Keratinocyte (primary cell): ENCODE measurements around the gene MED29. TPM values are rescaled to one million over a fixed set of nuclear protein-coding genes. Genes with fewer than 3 reads are reported as not detected.
A peak's percentile ranks its signal among the peaks of the same experiment; 100 is the strongest.

Experiments
- DNase-seq: peaks from one replicate; pipeline ENCODE4 v3.0.0-alpha.2; 2011; ENCODE audit warnings: low read depth, missing footprints, low spot score
- FAIRE-seq: peaks from 2 replicates; lab custom pipeline; 2011; peaks lifted over from hg19 to GRCh38; lab: Jason Lieb, UNC
- H2AFZ ChIP-seq: 2 replicates; pipeline ENCODE4 v1.6.0; 2012; ENCODE audit warnings: low read length, control low read depth, inconsistent platforms; ENCODE audit not compliant: control insufficient read depth
- H3K27ac ChIP-seq: 2 replicates; pipeline ENCODE4 v1.5.1; 2011; ENCODE audit warnings: low read length; ENCODE audit not compliant: control insufficient read depth, insufficient read depth
- H3K27me3 ChIP-seq: 3 replicates; pipeline ENCODE4 v1.6.0; 2011; ENCODE audit warnings: low read length; ENCODE audit not compliant: control insufficient read depth, insufficient read depth; ENCODE audit errors: extremely low read depth
- H3K36me3 ChIP-seq, 2 experiments: 2 replicates in 1 of 2; 3 replicates in 1 of 2; pipeline ENCODE4 v1.5.1; 2011; ENCODE audit warnings: low read length in 2 of 2, mild to moderate bottlenecking in 1 of 2; ENCODE audit not compliant: control insufficient read depth in 2 of 2, insufficient read depth in 2 of 2; ENCODE audit errors: extremely low read depth in 1 of 2
- H3K4me1 ChIP-seq: 3 replicates; pipeline ENCODE4 v1.5.1; 2011; ENCODE audit warnings: low read length; ENCODE audit not compliant: control insufficient read depth, insufficient read depth; ENCODE audit errors: extremely low read depth
- H3K4me2 ChIP-seq: 3 replicates; pipeline ENCODE4 v1.6.0; 2011; ENCODE audit warnings: low read depth, low read length; ENCODE audit not compliant: control insufficient read depth, insufficient read depth; ENCODE audit errors: extremely low read depth
- H3K4me3 ChIP-seq, 3 experiments: fragments of 200-600 bp in 1 of 3; sonication (generic) in 1 of 3; 2 replicates in 2 of 3; 3 replicates in 1 of 3; pipeline ENCODE4 v1.5.1; 2011 to 2016; ENCODE audit warnings: low read length in 3 of 3, mild to moderate bottlenecking in 3 of 3, control low read depth in 2 of 3, inconsistent platforms in 1 of 3, low read depth in 1 of 3, mixed read lengths in 1 of 3, mixed run types in 1 of 3, moderate library complexity in 1 of 3; ENCODE audit not compliant: control insufficient read depth in 2 of 3, insufficient read depth in 2 of 3; ENCODE audit errors: extremely low read depth in 1 of 3
- H3K79me2 ChIP-seq: 2 replicates; pipeline ENCODE4 v1.6.0; 2012; ENCODE audit warnings: low read length; ENCODE audit not compliant: control insufficient read depth, insufficient read depth
- H3K9ac ChIP-seq: 3 replicates; pipeline ENCODE4 v1.6.0; 2011; ENCODE audit warnings: low read length; ENCODE audit not compliant: control insufficient read depth, insufficient read depth; ENCODE audit errors: extremely low read depth
- H3K9me1 ChIP-seq: 3 replicates; pipeline ENCODE4 v1.6.0; 2011; ENCODE audit warnings: low read length; ENCODE audit not compliant: control insufficient read depth, insufficient read depth; ENCODE audit errors: extremely low read depth
- H3K9me3 ChIP-seq: 2 replicates; pipeline ENCODE4 v1.5.1; 2012; ENCODE audit warnings: low read depth, low read length; ENCODE audit not compliant: control insufficient read depth
- H4K20me1 ChIP-seq: 3 replicates; pipeline ENCODE4 v1.6.0; 2011; ENCODE audit warnings: low read length; ENCODE audit not compliant: control insufficient read depth, insufficient read depth; ENCODE audit errors: extremely low read depth
- CTCF ChIP-seq, 3 experiments: IDR thresholded peaks in 1 of 3; conservative IDR thresholded peaks in 1 of 3; optimal IDR thresholded peaks in 1 of 3; 2 replicates in 2 of 3; 3 replicates in 1 of 3; pipeline versions ENCODE3 to v1.5.1; 2011; ENCODE audit warnings: low read length in 3 of 3, mild to moderate bottlenecking in 3 of 3, moderate library complexity in 2 of 3, control low read depth in 1 of 3, inconsistent platforms in 1 of 3; ENCODE audit not compliant: insufficient read depth in 2 of 3; ENCODE audit errors: extremely low read depth in 1 of 3
- EZH2 ChIP-seq: IDR thresholded peaks from one replicate; pipeline ENCODE4 v1.6.1; 2012; ENCODE audit warnings: inconsistent platforms, mild to moderate bottlenecking, low read length, moderate library complexity
- dilution Hi-C: fragments of 300-500 bp; cut with MboI; formaldehyde crosslinking; loops from one replicate; pipeline ENCODE4 v1.7.0; 2020; ENCODE audit warnings: low sequenced_read_pairs; ENCODE audit not compliant: extremely low pct_ligation_motif_present
- polyA plus RNA-seq, 5 experiments: library from polyadenylated mRNA; depleted of rRNA in 3 of 5; stranded (reverse) in 3 of 5; stranded (forward) in 1 of 5; unstranded in 1 of 5; fragments of >200 nt; gene quantifications; 1 replicate in 1 of 5; 2 replicates in 3 of 5; 3 replicates in 1 of 5; pipeline versions ENCODE4 v1.2.1 to v1.2.3, GENCODE V29; 2011 to 2012; ENCODE audit warnings: missing spikeins in 2 of 5, low read depth in 1 of 5, low replicate concordance in 1 of 5

MED29 gene
- polyA plus RNA-seq, 1 donor (not counting 4 experiments of a cell fraction or from before 2014, with no cell fraction given): 14.7 TPM

- H4K20me1 ChIP-seq: peaks cover 4% of the 10 kb centered on the region
- peaks cover 23% of the 10 kb centered on the region for H3K79me2 ChIP-seq
- H3K9ac ChIP-seq: peak overlapping the region; percentile 93
- peak overlapping the region; percentile 75 to 85 (median 81) for H3K4me3 ChIP-seq
- DNase-seq (no peak), FAIRE-seq (no peak)
- peak overlapping the region; percentile 88 for H3K4me2 ChIP-seq
- no peaks in the 10 kb centered on the region for H3K9me1 ChIP-seq
- no peaks in the 10 kb centered on the region for H3K9me3 ChIP-seq
- H3K4me1 ChIP-seq: peaks cover 23% of the 10 kb centered on the region
- no peak overlapping the region for H2AFZ ChIP-seq
- no peak for TF ChIP-seq CTCF (optimal IDR thresholded peaks at IDR 0.05 in 1 of 3, IDR thresholded peaks at IDR 0.05 in 1 of 3, conservative IDR thresholded peaks at IDR 0.05 in 1 of 3; ENCODE audit: extremely low read depth in 1 of 3, insufficient read depth in 2 of 3, low read length in 3 of 3)
- dilution Hi-C loops: no loop called here
- H3K36me3 ChIP-seq: peaks cover 6 to 14% of the 10 kb centered on the region in 2 experiments
- H3K27ac ChIP-seq: peak overlapping the region; percentile 88
- no peaks in the 10 kb centered on the region for H3K27me3 ChIP-seq
Observed at GRCh38 chr19:39408392-39409207, 17.4 kb downstream of the MED29 start.

GRCh38 chr19:39409208-39410016, 18.2 kb downstream of the MED29 start:
- H3K27ac ChIP-seq: peak overlapping the region; percentile 88
- H3K4me1 ChIP-seq: peaks cover 24% of the 10 kb centered on the region
- no peak overlapping the region for H2AFZ ChIP-seq
- no peak for TF ChIP-seq CTCF (optimal IDR thresholded peaks at IDR 0.05 in 1 of 3, IDR thresholded peaks at IDR 0.05 in 1 of 3, conservative IDR thresholded peaks at IDR 0.05 in 1 of 3; ENCODE audit: extremely low read depth in 1 of 3, insufficient read depth in 2 of 3, low read length in 3 of 3)
- TF ChIP-seq EZH2: no peak
- peaks cover 24% of the 10 kb centered on the region for H3K79me2 ChIP-seq
- peak overlapping the region; percentile 93 for H3K9ac ChIP-seq
- H3K9me1 ChIP-seq: no peaks in the 10 kb centered on the region
- peaks cover 4% of the 10 kb centered on the region for H4K20me1 ChIP-seq
- peak overlapping the region; percentile 75 to 85 (median 81) for H3K4me3 ChIP-seq
- DNase-seq: no peak
- peaks cover 6 to 14% of the 10 kb centered on the region in 2 experiments for H3K36me3 ChIP-seq
- no peaks in the 10 kb centered on the region for H3K27me3 ChIP-seq
- no peaks in the 10 kb centered on the region for H3K9me3 ChIP-seq
- peak overlapping the region; percentile 88 for H3K4me2 ChIP-seq
- dilution Hi-C loops: no loop called here
- FAIRE-seq: no peak
